K562 (cell line): Measurements from ENCODE around the gene PKD2. TPM values are rescaled to one million over a fixed set of nuclear protein-coding genes. Genes with fewer than 3 reads are reported as not detected.

ENCODE experiments used
- ATAC-seq: fragments of 200-7000 bp; cut with Tn5 transposase; 3 replicates; pipeline ENCODE4 v1.9.1; 2020; ENCODE audit warnings: moderate library complexity
- BruUV-seq: library from RNA; stranded (reverse); fragments of 400-500 nt; replicated peaks from 2 replicates; lab custom pipeline; 2021; lab: Mats Ljungman, UMichigan
- CTCF ChIA-PET: fragments of 300-600 bp; formaldehyde crosslinking; extraction: SDS; loops from one replicate; lab custom pipeline; 2021; ENCODE audit warnings: low intra/inter-chr PET ratio; lab: Yijun Ruan, JAX
- POLR2A ChIA-PET: fragments of 300-600, 350-650 bp; sonication (Branson Sonifier 250); formaldehyde crosslinking; extraction: SDS; loops from one replicate; lab custom pipeline; 2021; ENCODE audit warnings: antibody characterized with exemption, inconsistent platforms; lab: Yijun Ruan, JAX
- DNase-seq, 4 experiments: peaks; one replicate each; pipeline versions ENCODE4 v3.0.0 to v3.0.0-alpha.2; 2011 to 2018; ENCODE audit warnings: low spot score in 3 of 4, mixed read lengths in 3 of 4; ENCODE audit errors: extremely low read depth in 1 of 4
- FAIRE-seq: peaks from 2 replicates; lab custom pipeline; 2011; peaks lifted over from hg19 to GRCh38; lab: Jason Lieb, UNC
- H2AFZ ChIP-seq: 2 replicates; pipeline ENCODE4 v1.6.0; 2011; ENCODE audit warnings: low read depth, low read length, control low read depth, inconsistent platforms
- H3K27ac ChIP-seq: fragments of 200-600 bp; 3 replicates; pipeline ENCODE4 v1.8.0; 2011; ENCODE audit warnings: low read depth, mild to moderate bottlenecking, control low read depth, inconsistent platforms, low read length, moderate library complexity, mixed read lengths; ENCODE audit errors: extremely low read depth
- H3K27me3 ChIP-seq, 2 experiments: fragments of 300-600 bp in 1 of 2; 2 replicates in 1 of 2; 3 replicates in 1 of 2; pipeline versions ENCODE4 v1.6.0 to v1.8.0; 2011; ENCODE audit warnings: inconsistent platforms in 2 of 2, low read length in 2 of 2, mild to moderate bottlenecking in 1 of 2, mixed read lengths in 1 of 2, moderate library complexity in 1 of 2; ENCODE audit not compliant: control insufficient read depth in 2 of 2, insufficient read depth in 2 of 2
- H3K36me3 ChIP-seq: fragments of 300-600 bp; 3 replicates; pipeline ENCODE4 v1.8.0; 2011; ENCODE audit warnings: mild to moderate bottlenecking, low read length, inconsistent platforms; ENCODE audit not compliant: control insufficient read depth, insufficient read depth
- H3K4me1 ChIP-seq, 2 experiments: fragments of 200-600 bp in 1 of 2; replicated peaks in 1 of 2; 2 replicates in 1 of 2; 3 replicates in 1 of 2; pipeline versions ENCODE4 v1.5.1 to v1.8.0; 2011; ENCODE audit warnings: inconsistent platforms in 2 of 2, low read length in 2 of 2, mild to moderate bottlenecking in 1 of 2, mixed read lengths in 1 of 2, moderate library complexity in 1 of 2; ENCODE audit not compliant: control insufficient read depth in 2 of 2, insufficient read depth in 2 of 2
- H3K4me2 ChIP-seq: 2 replicates; pipeline ENCODE4 v1.6.1; 2011; ENCODE audit warnings: low read length, control low read depth, inconsistent platforms, mixed read lengths; ENCODE audit not compliant: insufficient read depth
- H3K4me3 ChIP-seq: fragments of 200-600 bp; sonication (generic), shearing (Covaris generic); 2 replicates; pipeline ENCODE4 v1.5.1; 2016; ENCODE audit warnings: control low read depth, inconsistent platforms
- H3K79me2 ChIP-seq: fragments of 200-600 bp; 3 replicates; pipeline ENCODE4 v1.8.0; 2011; ENCODE audit warnings: low read length, inconsistent platforms; ENCODE audit not compliant: control insufficient read depth, insufficient read depth
- H3K9ac ChIP-seq, 2 experiments: 2 replicates each; pipeline versions ENCODE4 v1.6.0 to v1.6.1; 2011; ENCODE audit warnings: low read depth in 2 of 2, low read length in 2 of 2, control low read depth in 1 of 2, inconsistent platforms in 1 of 2, mild to moderate bottlenecking in 1 of 2, mixed read lengths in 1 of 2; ENCODE audit not compliant: insufficient read depth in 1 of 2
- H3K9me1 ChIP-seq: one replicate; pipeline ENCODE4 v1.6.0; 2011; ENCODE audit warnings: inconsistent platforms, mild to moderate bottlenecking, low read length, moderate library complexity; ENCODE audit not compliant: control insufficient read depth, insufficient read depth
- H3K9me3 ChIP-seq: replicated peaks from 2 replicates; pipeline ENCODE4 v1.5.1; 2011; ENCODE audit warnings: low read depth, low read length, inconsistent platforms; ENCODE audit not compliant: control insufficient read depth, insufficient read depth
- H4K20me1 ChIP-seq: replicated peaks from 2 replicates; pipeline ENCODE4 v1.6.1; 2011; ENCODE audit warnings: low read length, inconsistent platforms, mixed read lengths; ENCODE audit not compliant: control insufficient read depth, insufficient read depth
- CEBPB ChIP-seq: fragments of 450-650 bp; IDR thresholded peaks from 2 replicates; pipeline ENCODE4 v1.6.1; 2016; ENCODE audit warnings: missing genetic modification characterization, missing compliant biosample characterization
- CEBPG ChIP-seq, 3 experiments: fragments of 200-800 bp in 1 of 3; sonication (Bioruptor generic) in 1 of 3; sonication (generic) in 1 of 3; formaldehyde crosslinking in 1 of 3; IDR thresholded peaks in 2 of 3; conservative IDR thresholded peaks in 1 of 3; 2 replicates each; pipeline versions ENCODE4 v1.6.1 to v1.8.0; 2016 to 2022; ENCODE audit warnings: missing compliant biosample characterization in 2 of 3, missing genetic modification characterization in 2 of 3, mild to moderate bottlenecking in 1 of 3, missing genetic modification reagents in 1 of 3
- ZNF134 ChIP-seq: fragments of 250-450 bp; sonication (Bioruptor Pico); conservative IDR thresholded peaks from 2 replicates; pipeline ENCODE4 v1.4.0; 2020
- WGBS: fragments of 100-300 bp; shearing (Covaris generic); methylation state at CpG from one replicate; pipeline ENCODE4 v1.1.6; 2016; ENCODE audit warnings: low coverage, mixed read lengths; ENCODE audit not compliant: insufficient coverage; ENCODE audit errors: missing lambda C conversion rate; 5-methylcytosine and 5-hydroxymethylcytosine counted together
- in situ Hi-C: fragments of 300-500 bp; cut with MboI; formaldehyde crosslinking; loops from 4 replicates; pipeline ENCODE4 v1.15.0; 2018; ENCODE audit warnings: inconsistent platforms, mixed read lengths
- intact Hi-C: fragments of 100-400 bp; cut with micrococcal nuclease; formaldehyde crosslinking; loops from 2 replicates; pipeline ENCODE4 v1.14.2; 2022
- polyA plus RNA-seq, 8 experiments: library from polyadenylated mRNA; depleted of rRNA in 4 of 8; stranded (reverse) in 5 of 8; unstranded in 3 of 8; fragments of >200 nt; fragmentation: Nextera tagmentation in 2 of 8; fragmentation: Illumina TruSeq in 1 of 8; extraction: Ambion mirVana in 2 of 8; extraction: Trizol in 1 of 8; gene quantifications; 2 replicates each; pipeline versions ENCODE4 v1.2.1 to v1.2.3, GENCODE V29; 2011 to 2014; ENCODE audit warnings: inconsistent platforms in 1 of 8, missing spikeins in 1 of 8
- total RNA-seq, 7 experiments: library from RNA; depleted of rRNA in 6 of 7; stranded (reverse); fragments of >200 nt in 6 of 7; fragmentation: Illumina TruSeq in 2 of 7; extraction: Trizol in 2 of 7; gene quantifications; 2 replicates each; pipeline versions ENCODE4 v1.2.1 to v1.2.3, GENCODE V29; 2011 to 2021; ENCODE audit warnings: low replicate concordance in 1 of 7
- TF ChIP-seq, protein P1 (sequence below), 2 experiments: fragments of 450-650 bp in 1 of 2; sonication (generic) in 1 of 2; formaldehyde crosslinking; conservative IDR thresholded peaks; 2 replicates each; pipeline versions ENCODE4 v1.4.0 to v1.8.1; 2020 to 2022; ENCODE audit warnings: mild to moderate bottlenecking in 1 of 2, missing genetic modification reagents in 1 of 2
- TF ChIP-seq, protein P2 (sequence below), 2 experiments: fragments of 450-650 bp in 1 of 2; sonication (generic) in 1 of 2; formaldehyde crosslinking in 1 of 2; IDR thresholded peaks in 1 of 2; conservative IDR thresholded peaks in 1 of 2; 2 replicates each; pipeline versions ENCODE4 v1.6.1 to v1.8.1; 2016 to 2023; ENCODE audit warnings: mild to moderate bottlenecking in 2 of 2, moderate library complexity in 2 of 2, inconsistent platforms in 1 of 2, missing genetic modification reagents in 1 of 2
- TF ChIP-seq, protein P3 (sequence below): fragments of 200-800 bp; sonication (Bioruptor generic); IDR thresholded peaks from 2 replicates; pipeline ENCODE4 v1.6.1; 2017; ENCODE audit warnings: missing genetic modification characterization, missing compliant biosample characterization

The PKD2 gene
- total and polyA plus RNA-seq, 9 of the 15 experiments (the other 6 are each of a cell fraction or from before 2014, with no cell fraction given): 0.11 to 1.2 (median 0.47) TPM

DNA sequence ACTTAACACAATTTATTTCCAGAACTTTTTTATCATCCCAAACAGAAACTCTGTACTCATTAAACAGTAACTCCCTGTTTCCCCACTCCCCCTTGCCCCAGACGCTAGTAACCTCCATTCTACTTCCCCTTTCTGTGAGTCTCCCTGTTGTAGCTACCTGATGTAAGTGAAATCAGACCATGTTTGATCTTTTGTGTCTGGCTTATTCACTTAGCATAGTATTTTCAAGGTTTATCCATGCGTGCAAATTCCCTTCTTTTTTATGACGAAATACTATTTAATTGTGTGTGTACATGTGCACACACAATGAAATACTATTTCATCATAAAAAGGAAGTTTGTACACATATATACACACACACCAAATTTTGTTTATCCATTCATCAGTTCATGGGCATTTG is 5.2 kb downstream of the PKD2 start:
- Histone ChIP-seq H3K4me1 (peaks cover 4 to 8% of the 10 kb centered on the region in 2 experiments; a peak in 4 of 5 replicates), H2AFZ (no peak overlapping the region), H3K36me3 (no peaks in the 10 kb centered on the region), H3K9me3 (no peaks in the 10 kb centered on the region), H4K20me1 (0 out of 2 replicates have a peak, but pooled peaks cover 3% of the 10 kb centered on the region)
- DNase-seq (no peak), ATAC-seq (no peak), FAIRE-seq (no peak)
- intact Hi-C loops: no loop called here
- ChIA-PET CTCF (no interaction called here), POLR2A (no interaction called here)
- in situ Hi-C loops: no loop called here
- no TSS peak for BruUV-seq
- 3% methylated on average over 3 of the region's 3 CpGs for WGBS
- TF ChIP-seq CEBPG (CRISPR knock-in tag; IDR thresholded peaks at IDR 0.05) (no peak), CEBPG (tag; conservative IDR thresholded peaks at IDR 0.05 in 1 of 2, IDR thresholded peaks at IDR 0.05 in 1 of 2) (peak; percentile 64 to 74), CEBPB (peak; percentile 76), ZNF134 (CRISPR knock-in tag) (no peak)
- TF ChIP-seq, protein P1, sequence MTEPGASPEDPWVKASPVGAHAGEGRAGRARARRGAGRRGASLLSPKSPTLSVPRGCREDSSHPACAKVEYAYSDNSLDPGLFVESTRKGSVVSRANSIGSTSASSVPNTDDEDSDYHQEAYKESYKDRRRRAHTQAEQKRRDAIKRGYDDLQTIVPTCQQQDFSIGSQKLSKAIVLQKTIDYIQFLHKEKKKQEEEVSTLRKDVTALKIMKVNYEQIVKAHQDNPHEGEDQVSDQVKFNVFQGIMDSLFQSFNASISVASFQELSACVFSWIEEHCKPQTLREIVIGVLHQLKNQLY (CRISPR knock-in tag; conservative IDR thresholded peaks at IDR 0.05): no peak
- TF ChIP-seq, protein P2, sequence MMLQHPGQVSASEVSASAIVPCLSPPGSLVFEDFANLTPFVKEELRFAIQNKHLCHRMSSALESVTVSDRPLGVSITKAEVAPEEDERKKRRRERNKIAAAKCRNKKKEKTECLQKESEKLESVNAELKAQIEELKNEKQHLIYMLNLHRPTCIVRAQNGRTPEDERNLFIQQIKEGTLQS (IDR thresholded peaks at IDR 0.05): 0 out of 2 replicates have a peak, but pooled peaks have one; percentile 10
- TF ChIP-seq, protein P2 (CRISPR knock-in tag; conservative IDR thresholded peaks at IDR 0.05): no peak
- TF ChIP-seq, protein P3, sequence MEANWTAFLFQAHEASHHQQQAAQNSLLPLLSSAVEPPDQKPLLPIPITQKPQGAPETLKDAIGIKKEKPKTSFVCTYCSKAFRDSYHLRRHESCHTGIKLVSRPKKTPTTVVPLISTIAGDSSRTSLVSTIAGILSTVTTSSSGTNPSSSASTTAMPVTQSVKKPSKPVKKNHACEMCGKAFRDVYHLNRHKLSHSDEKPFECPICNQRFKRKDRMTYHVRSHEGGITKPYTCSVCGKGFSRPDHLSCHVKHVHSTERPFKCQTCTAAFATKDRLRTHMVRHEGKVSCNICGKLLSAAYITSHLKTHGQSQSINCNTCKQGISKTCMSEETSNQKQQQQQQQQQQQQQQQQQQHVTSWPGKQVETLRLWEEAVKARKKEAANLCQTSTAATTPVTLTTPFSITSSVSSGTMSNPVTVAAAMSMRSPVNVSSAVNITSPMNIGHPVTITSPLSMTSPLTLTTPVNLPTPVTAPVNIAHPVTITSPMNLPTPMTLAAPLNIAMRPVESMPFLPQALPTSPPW: peak; percentile 29; the same call in 1 of the 2 replicates
- TF ChIP-seq, all 486 proteins: peak for 4
- no peak overlapping the region for H3K9ac ChIP-seq
- H3K79me2 ChIP-seq: no peaks in the 10 kb centered on the region
- no peak overlapping the region for H3K4me2 ChIP-seq
- no peaks in the 10 kb centered on the region for H3K9me1 ChIP-seq
- no peak overlapping the region for H3K27ac ChIP-seq
- no peak overlapping the region for H3K4me3 ChIP-seq
- peaks cover 9 to 13% of the 10 kb centered on the region in 2 experiments; a peak in 3 of 5 replicates for H3K27me3 ChIP-seq
